Erythroblast (primary cell): Measurements from ENCODE around the gene RDH14.

Experiments
- DNase-seq, 2 experiments: peaks; one replicate each; lab custom pipeline; 2025; lab: John Stamatoyannopoulos, UW
- GATA1 ChIP-seq: IDR thresholded peaks from 2 replicates; pipeline ENCODE4 v1.6.1; 2011; ENCODE audit warnings: low read depth, mild to moderate bottlenecking, control low read depth, low read length, moderate library complexity
- POLR2A ChIP-seq: IDR thresholded peaks from 2 replicates; pipeline ENCODE4 v1.6.1; 2011; ENCODE audit warnings: mild to moderate bottlenecking, low read length

Gene RDH14

GRCh38 chr2:18560031-18560796 is at the start of gene RDH14:
RDH14 (minus strand) TSS chr2:18560653; CDS start chr2:18560572, 81 bp downstream.
- TF ChIP-seq GATA1, result no peak
- peak; percentile 81 for TF ChIP-seq POLR2A
- DNase-seq, result peak; percentile 92 to 93

- TF ChIP-seq POLR2A (no peak), GATA1 (no peak)
- DNase-seq, result no peak
These were observed 49.6 kb upstream of the RDH14 start for GRCh38 chr2:18610090-18610489.

- no peak for DNase-seq
- no peak for TF ChIP-seq GATA1
- TF ChIP-seq POLR2A, result no peak
These were observed 44.7 kb upstream of the RDH14 start for GRCh38 chr2:18605115-18605514.

GRCh38 chr2:18604531-18604885 is 44.1 kb upstream of the RDH14 start:
- no peak for TF ChIP-seq POLR2A
- TF ChIP-seq GATA1, result no peak
- DNase-seq, result no peak

GRCh38 chr2:18603854-18604530 is 43.5 kb upstream of the RDH14 start:
- no peak for DNase-seq
- no peak for TF ChIP-seq GATA1
- TF ChIP-seq POLR2A, result no peak

GRCh38 chr2:18602298-18602697 is 41.8 kb upstream of the RDH14 start:
- no peak for DNase-seq
- TF ChIP-seq GATA1, result no peak

- no peak for DNase-seq
- no peak for TF ChIP-seq GATA1
- TF ChIP-seq POLR2A, result no peak
These were observed 39.8 kb upstream of the RDH14 start for GRCh38 chr2:18600255-18600613.

- no peak for DNase-seq
- TF ChIP-seq POLR2A (no peak), GATA1 (no peak)
These were observed 39.2 kb upstream of the RDH14 start for GRCh38 chr2:18599509-18600254.

- no peak for DNase-seq
These were observed 38.5 kb upstream of the RDH14 start for GRCh38 chr2:18598848-18599484.

GRCh38 chr2:18597618-18598017 is 37.2 kb upstream of the RDH14 start:
- no peak for DNase-seq
- TF ChIP-seq GATA1, result no peak

More at GRCh38 chr2:18598848-18599484, 38.5 kb upstream of the RDH14 start:
- no peak for TF ChIP-seq GATA1
- TF ChIP-seq POLR2A, result no peak

- TF ChIP-seq GATA1 (no peak), POLR2A (no peak)
These were observed 36.5 kb upstream of the RDH14 start for GRCh38 chr2:18596993-18597392.

GRCh38 chr2:18593496-18593895 is 33.0 kb upstream of the RDH14 start:
- TF ChIP-seq GATA1, result no peak
- TF ChIP-seq POLR2A, result no peak
- DNase-seq, result no peak

More at GRCh38 chr2:18596993-18597392, 36.5 kb upstream of the RDH14 start:
- no peak for DNase-seq

GRCh38 chr2:18592372-18592771 is 31.9 kb upstream of the RDH14 start:
- DNase-seq, result no peak
- TF ChIP-seq POLR2A (no peak), GATA1 (no peak)

- no peak for TF ChIP-seq POLR2A
- DNase-seq, result no peak
These were observed 28.9 kb upstream of the RDH14 start, which contains the start of gene NT5C1B for GRCh38 chr2:18589354-18589753. NT5C1B (minus strand) TSS chr2:18589569; CDS start chr2:18589468, 101 bp downstream.
